IMR-90 (cell line): Measurements from ENCODE around the gene COG7.

Source experiments
- BHLHE40 ChIP-seq: fragments of 150-350 bp; IDR thresholded peaks from 2 replicates; pipeline ENCODE4 v1.6.1; 2016; ENCODE audit warnings: mild to moderate bottlenecking, low read depth, low read length
- CEBPB ChIP-seq: IDR thresholded peaks from 2 replicates; pipeline ENCODE4 v1.6.1; 2012; ENCODE audit warnings: low read depth, low read length, improper control_type of control experiment
- FOS ChIP-seq: fragments of 150-350 bp; IDR thresholded peaks from 2 replicates; pipeline ENCODE4 v1.6.1; 2016; ENCODE audit warnings: low read depth, low read length
- MAZ ChIP-seq: IDR thresholded peaks from 2 replicates; pipeline ENCODE4 v1.6.1; 2012; ENCODE audit warnings: low read depth, mild to moderate bottlenecking, low read length, improper control_type of control experiment, moderate library complexity, borderline replicate concordance
- NFE2L2 ChIP-seq: fragments of 150-350 bp; IDR thresholded peaks from 2 replicates; pipeline ENCODE4 v1.6.1; 2016; ENCODE audit warnings: low read depth, mild to moderate bottlenecking, low read length
- POLR2A ChIP-seq: IDR thresholded peaks from 2 replicates; pipeline ENCODE4 v1.6.1; 2012; ENCODE audit warnings: mild to moderate bottlenecking, low read depth, low read length
- RAD21 ChIP-seq: IDR thresholded peaks from 2 replicates; pipeline ENCODE4 v1.6.1; 2012; ENCODE audit warnings: low read length, improper control_type of control experiment
- RCOR1 ChIP-seq: IDR thresholded peaks from 2 replicates; pipeline ENCODE4 v1.6.1; 2012; ENCODE audit warnings: mild to moderate bottlenecking, low read length, improper control_type of control experiment; ENCODE audit not compliant: insufficient replicate concordance
- RFX5 ChIP-seq: IDR thresholded peaks from 2 replicates; pipeline ENCODE4 v1.8.0; 2012; ENCODE audit warnings: low read depth, mild to moderate bottlenecking, low read length, moderate library complexity
- SMC3 ChIP-seq: fragments of 150-350 bp; IDR thresholded peaks from 2 replicates; pipeline ENCODE4 v1.6.1; 2016; ENCODE audit warnings: low read depth, mild to moderate bottlenecking, antibody characterized with exemption, low read length, moderate library complexity
- TF ChIP-seq, protein P1 (sequence below): conservative IDR thresholded peaks from 2 replicates; pipeline ENCODE4 v1.5.1; 2012; ENCODE audit warnings: mild to moderate bottlenecking, low read depth, low read length, improper control_type of control experiment
- TF ChIP-seq, protein P2 (sequence below): fragments of 150-350 bp; IDR thresholded peaks from 2 replicates; pipeline ENCODE4 v1.6.1; 2017; ENCODE audit warnings: mild to moderate bottlenecking, antibody characterized with exemption, low read length, low read depth

DNA sequence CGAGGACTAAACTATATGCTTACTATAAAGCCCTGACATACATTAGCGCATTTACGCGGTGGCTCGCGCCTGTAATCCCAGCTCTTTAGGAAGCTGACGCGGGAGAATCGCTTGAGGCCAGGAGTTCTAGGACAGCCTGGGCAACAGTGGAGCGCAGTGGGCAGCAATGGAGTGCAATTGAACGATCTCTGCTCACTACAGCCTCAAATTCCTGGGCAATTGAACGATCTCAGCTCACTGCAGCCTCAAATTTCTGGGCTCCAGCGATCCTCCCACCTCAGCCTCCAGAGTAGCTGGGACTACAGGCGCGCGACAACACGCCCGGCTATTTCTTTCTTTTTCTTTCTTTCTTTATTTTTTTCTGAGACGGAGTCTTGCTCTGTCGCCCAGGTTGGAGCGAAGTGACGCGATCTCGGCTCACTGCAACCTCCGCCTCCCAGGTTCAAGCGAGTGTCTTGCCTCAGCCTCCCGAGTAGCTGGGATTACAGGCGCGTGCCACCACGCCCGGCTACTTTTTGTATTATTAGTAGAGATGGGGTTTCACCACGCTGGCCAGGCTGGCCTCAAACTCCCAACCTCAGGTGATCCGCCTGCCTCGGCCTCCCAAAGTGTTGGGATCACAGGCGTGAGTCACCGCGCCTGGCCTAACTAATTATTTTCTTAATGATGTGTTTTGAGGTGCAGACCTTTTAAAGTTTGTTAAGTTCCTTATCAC lies 506 bp upstream of the COG7 start:
- no peak for TF ChIP-seq BHLHE40
- TF ChIP-seq, protein P1, sequence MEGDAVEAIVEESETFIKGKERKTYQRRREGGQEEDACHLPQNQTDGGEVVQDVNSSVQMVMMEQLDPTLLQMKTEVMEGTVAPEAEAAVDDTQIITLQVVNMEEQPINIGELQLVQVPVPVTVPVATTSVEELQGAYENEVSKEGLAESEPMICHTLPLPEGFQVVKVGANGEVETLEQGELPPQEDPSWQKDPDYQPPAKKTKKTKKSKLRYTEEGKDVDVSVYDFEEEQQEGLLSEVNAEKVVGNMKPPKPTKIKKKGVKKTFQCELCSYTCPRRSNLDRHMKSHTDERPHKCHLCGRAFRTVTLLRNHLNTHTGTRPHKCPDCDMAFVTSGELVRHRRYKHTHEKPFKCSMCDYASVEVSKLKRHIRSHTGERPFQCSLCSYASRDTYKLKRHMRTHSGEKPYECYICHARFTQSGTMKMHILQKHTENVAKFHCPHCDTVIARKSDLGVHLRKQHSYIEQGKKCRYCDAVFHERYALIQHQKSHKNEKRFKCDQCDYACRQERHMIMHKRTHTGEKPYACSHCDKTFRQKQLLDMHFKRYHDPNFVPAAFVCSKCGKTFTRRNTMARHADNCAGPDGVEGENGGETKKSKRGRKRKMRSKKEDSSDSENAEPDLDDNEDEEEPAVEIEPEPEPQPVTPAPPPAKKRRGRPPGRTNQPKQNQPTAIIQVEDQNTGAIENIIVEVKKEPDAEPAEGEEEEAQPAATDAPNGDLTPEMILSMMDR, result no peak
- no peak for TF ChIP-seq RCOR1
- TF ChIP-seq FOS, result no peak
- no peak for TF ChIP-seq SMC3
- no peak for TF ChIP-seq POLR2A
- TF ChIP-seq MAZ, result no peak
- TF ChIP-seq RAD21, result no peak
- TF ChIP-seq, protein P2, sequence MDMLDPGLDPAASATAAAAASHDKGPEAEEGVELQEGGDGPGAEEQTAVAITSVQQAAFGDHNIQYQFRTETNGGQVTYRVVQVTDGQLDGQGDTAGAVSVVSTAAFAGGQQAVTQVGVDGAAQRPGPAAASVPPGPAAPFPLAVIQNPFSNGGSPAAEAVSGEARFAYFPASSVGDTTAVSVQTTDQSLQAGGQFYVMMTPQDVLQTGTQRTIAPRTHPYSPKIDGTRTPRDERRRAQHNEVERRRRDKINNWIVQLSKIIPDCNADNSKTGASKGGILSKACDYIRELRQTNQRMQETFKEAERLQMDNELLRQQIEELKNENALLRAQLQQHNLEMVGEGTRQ, result no peak
- no peak for TF ChIP-seq NFE2L2
- TF ChIP-seq RFX5, result no peak
- TF ChIP-seq CEBPB, result no peak
